Stimulated activated CD4-positive, alpha-beta T cell treated with anti-CD3 and anti-CD28 coated beads, Interleukin-4, amount 100 ng/mL, for 48 hours (primary cell): ENCODE data around the gene RAX2.
"Not testable (repeated sequence)": the region's sequence is repeated elsewhere in the genome, so short reads cannot be mapped to it uniquely, and the experiment has no call there.

ENCODE experiments used
- DNase-seq, 2 donors: peaks; one replicate each; pipeline ENCODE4 v3.0.0-alpha.2; 2020; ENCODE audit warnings: low read depth in 2 of 2

The RAX2 gene

GRCh38 chr19:3778104-3778867, 6.3 kb upstream of the RAX2 start:
- DNase-seq = no peak

GRCh38 chr19:3776479-3777040, 4.5 kb upstream of the RAX2 start:
- no peak for DNase-seq

GRCh38 chr19:3775831-3776230, 3.8 kb upstream of the RAX2 start:
- DNase-seq = no peak

GRCh38 chr19:3775374-3775711, 3.3 kb upstream of the RAX2 start:
- no peak for DNase-seq

- DNase-seq = no peak
Measured at GRCh38 chr19:3774621-3775373, 2.8 kb upstream of the RAX2 start.

- no peak for DNase-seq
Measured at GRCh38 chr19:3773814-3774515, 1.9 kb upstream of the RAX2 start.

GRCh38 chr19:3771000-3771905, 775 bp downstream of the RAX2 start:
- no peak for DNase-seq

GRCh38 chr19:3770136-3770999, 1.7 kb downstream of the RAX2 start:
- no peak for DNase-seq

GRCh38 chr19:3769494-3769893, 2.5 kb downstream of the RAX2 start:
- no peak for DNase-seq

GRCh38 chr19:3768748-3769099, 3.3 kb downstream of the RAX2 start:
- no peak for DNase-seq

- DNase-seq = no peak
Measured at GRCh38 chr19:3768015-3768747, 3.8 kb downstream of the RAX2 start.

- DNase-seq = no peak
Measured at GRCh38 chr19:3767050-3767449, 5.0 kb downstream of the RAX2 start.

- DNase-seq = no peak
Measured at GRCh38 chr19:3766520-3766919, 5.5 kb downstream of the RAX2 start.

GRCh38 chr19:3765757-3766156, 6.3 kb downstream of the RAX2 start:
- not testable (repeated sequence) for DNase-seq

GRCh38 chr19:3765121-3765520, 6.9 kb downstream of the RAX2 start:
- no peak for DNase-seq

GRCh38 chr19:3762501-3763459, 9.2 kb downstream of the RAX2 start, which contains the start of gene MRPL54:
Gene MRPL54, plus strand, starts transcription at chr19:3762682. Its CDS starts 19 bp downstream, at chr19:3762701.
- DNase-seq = peak; percentile 98

- DNase-seq = no peak
Measured at GRCh38 chr19:3762130-3762473, 9.9 kb downstream of the RAX2 start.

GRCh38 chr19:3761382-3762129, 10.5 kb downstream of the RAX2 start, which contains the start of gene APBA3:
Gene APBA3, minus strand, starts transcription at chr19:3761692. Its CDS starts 1,428 bp downstream, at chr19:3760264.
- peak; percentile 96 to 97 for DNase-seq
